GM10847 (cell line): Measurements from ENCODE around the gene CPNE6.

ENCODE experiments used
- POLR2A ChIP-seq: IDR thresholded peaks from 2 replicates; pipeline ENCODE4 v1.6.1; 2011; ENCODE audit not compliant: insufficient read length; ENCODE audit errors: extremely low read depth

CPNE6 gene

DNA sequence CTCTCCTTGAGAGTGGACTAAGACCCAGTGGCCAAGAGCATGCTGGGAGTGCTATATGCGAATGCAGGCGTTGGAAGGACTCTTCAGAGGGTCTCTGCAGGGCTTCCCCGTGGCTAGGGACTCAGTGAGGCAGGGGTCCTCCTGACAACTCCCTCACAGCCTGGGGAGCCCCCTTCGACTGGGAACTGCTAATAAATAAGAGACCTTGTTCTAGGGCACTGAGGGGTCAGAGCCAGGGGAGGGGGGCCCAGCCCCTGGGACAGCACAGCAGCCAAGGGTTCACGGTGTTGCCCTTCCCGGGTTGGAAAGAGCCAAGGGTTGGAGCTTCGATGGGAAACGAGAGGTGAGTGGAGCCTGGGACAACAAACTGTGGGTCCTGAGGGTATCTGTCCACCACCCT lies 6.0 kb upstream of the CPNE6 start:
- no peak for TF ChIP-seq POLR2A

DNA sequence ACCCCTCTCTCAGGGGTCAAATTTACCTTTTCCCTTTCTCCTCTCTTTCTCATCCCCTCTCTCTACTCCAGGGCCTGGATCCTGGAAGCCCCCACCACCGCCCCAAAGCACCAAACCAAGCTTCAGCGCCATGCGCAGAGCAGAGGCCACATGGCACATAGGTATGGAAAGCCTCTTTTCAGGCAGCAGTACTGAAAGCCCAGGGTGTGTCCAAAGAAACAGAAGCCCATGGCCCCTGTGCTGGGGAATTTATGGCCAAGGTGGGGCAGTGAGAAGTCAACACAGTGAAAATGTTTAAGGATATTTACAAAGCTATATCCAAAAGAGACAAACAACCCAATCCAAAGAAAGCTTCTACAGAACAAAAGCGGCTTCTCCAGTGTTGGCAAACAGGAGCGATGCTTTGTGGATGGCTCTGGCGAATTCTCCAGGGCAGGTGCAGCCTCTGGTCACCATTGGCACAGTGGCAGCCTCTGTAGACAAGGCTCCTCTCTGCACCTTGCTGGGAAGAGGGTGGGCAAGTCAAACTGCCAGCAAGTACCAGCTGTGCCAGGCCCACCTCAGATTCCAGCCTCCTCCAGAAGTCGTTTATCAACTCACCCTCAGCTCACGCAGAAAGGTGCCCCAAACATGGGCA lies 4.7 kb upstream of the CPNE6 start:
- TF ChIP-seq POLR2A, result no peak

DNA sequence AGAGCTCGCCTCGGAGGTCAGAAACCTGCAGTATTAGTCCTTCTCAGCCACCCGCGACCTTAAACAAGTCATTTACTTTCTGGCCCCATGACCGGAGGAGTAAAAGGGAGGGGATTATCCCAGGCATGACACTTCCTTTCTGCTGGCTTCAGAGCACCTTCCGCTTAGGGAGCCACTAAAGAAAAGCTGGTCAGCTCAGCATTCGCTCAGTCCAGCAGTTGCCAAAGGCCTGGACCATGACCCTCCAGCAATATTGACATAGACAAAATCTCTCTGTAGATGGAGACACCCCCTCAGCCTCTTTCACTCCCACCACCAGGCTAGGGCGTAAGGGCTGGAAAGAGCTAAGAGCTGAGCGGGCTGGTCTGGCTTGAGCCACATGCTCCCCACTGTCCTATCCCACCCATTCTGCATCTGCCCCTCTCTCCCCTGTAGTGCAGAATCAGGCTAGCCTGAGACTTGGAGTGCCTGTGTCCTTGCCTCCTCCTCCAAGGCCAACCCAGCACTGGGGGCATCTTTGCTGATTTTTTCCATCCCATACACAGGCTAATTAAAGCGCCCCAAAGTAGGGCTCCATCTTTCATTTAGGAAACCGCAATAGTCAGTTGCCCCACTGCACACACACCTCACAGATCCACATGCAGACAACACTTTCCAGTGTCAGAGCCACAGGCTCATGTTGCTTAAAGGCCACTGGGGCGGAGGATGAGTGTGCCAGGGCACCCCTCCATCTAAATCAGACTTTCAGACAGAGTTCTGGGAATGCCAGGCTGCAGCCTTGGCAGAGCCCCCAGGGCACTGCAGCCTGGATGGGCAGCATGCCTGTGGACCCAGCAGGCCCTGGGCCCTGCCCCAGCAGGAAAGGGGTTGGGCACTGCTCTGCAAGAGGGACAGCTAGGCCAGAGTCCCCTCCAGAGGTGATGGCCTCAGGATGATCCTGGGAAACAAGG lies 4.0 kb upstream of the CPNE6 start:
- TF ChIP-seq POLR2A, result no peak

DNA sequence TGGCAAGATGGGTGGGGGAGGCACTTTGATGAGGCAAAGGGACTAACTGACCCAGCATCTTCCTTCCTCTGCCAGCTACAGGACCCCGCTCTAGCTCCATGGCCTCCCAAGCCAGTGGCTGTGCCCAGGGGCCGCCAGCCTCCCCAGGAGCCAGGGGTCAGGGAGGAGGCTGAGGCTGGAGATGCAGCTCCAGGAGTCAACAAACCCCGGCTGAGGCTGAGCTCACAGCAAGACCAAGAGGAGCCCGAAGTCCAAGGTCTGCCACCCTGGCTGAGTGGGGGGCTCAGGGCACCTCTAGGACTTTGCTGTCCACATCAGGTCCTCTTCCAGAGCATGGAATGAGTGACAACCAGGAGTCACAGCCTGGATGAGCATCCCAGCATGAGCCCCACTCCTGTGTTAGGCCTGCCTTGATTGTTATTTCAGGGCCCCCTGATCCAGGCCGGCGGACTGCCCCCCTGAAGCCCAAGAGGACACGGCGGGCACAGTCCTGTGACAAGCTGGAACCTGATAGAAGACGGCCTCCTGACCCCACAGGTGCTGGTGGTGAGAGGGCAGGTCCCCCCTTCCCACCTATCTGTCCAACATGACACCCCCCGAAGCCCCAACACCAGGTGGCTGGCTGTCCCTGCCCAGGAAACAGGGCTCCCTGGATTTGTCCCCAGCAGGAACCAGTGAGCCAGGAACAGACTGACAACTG lies 2.5 kb upstream of the CPNE6 start:
- no peak for TF ChIP-seq POLR2A

DNA sequence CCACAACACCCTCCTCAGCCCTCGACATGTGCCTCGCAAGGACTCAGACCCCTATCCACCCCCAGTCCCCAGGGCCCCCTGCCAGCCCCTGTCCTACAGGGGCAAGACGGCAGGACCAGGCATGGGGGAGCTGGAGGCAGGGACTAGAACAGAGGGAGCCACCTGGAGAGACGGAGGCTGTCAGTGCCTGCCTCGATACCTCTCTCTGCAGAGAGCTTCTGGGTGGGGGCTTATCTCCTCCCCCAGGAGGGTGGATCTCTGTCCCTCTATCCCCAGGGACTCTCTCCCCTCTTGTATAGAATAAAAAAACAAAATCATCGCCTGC lies 2.0 kb upstream of the CPNE6 start:
- TF ChIP-seq POLR2A, result no peak

DNA sequence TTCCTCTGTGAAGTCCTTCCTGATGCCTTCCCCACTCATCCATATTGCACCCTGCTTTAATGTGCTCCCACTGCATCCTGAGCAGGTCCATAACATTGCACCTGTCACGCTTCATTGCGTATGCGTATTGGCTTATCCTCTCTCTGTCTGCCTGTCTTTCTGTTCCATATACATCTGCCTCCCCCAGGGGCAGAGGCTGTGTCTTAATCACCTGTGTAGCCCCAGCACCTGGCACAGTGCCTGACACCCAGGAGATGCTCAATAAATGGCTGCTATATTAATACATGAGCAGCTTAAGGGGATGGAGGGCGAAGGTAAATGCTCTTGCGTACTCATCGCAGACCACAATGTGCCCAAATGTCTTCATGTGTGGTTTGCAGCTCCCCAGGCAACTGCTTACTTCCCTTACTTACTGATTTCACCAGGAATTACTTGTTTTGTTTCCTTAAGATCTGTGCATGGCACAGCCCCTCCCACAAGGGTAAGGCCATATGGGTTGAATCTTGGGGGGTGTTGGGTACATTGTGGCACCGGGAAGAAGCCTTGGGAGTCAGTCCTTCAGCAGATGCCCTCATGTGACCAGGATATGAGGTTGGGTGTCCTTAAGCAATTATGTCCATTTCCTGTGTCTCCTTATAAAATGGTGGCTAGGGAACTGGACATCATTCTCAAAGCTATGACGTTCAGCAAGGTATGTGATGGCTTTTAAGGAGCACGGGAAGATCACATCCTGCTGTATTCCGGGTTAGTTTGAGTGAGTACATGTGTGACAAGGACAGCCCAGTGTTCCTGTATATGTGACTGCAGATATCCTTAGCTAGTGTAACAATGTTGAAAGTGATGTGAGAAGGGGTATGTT lies 848 bp upstream of the CPNE6 start:
- TF ChIP-seq POLR2A, result no peak

DNA sequence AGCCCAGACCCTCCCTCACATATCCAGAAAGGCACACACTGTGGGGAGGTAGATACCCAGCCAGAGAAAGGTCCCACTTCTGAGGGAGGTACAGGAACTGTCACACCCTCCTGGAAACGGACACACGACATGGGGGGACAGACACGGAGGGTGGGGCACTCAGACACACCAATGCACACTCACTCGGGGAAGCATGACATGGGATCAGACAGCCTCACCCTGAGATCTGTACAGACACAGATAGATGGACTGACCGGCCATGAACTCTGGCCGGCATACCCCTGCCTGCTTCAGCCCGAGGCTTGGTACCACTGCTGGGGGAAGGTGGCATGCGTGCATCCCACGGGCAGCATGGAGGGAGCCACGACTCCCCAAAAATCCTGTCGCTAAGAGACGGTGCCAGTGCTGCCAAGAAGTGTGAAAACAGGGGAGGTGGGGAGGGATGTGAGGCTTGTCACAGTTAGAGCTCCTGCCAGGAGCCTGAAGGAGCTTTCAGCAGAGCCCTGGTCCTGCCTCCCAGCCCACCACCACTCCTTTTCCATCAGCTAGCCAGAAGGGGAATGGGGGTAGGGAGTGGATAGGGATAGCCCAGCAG lies 571 bp downstream of the CPNE6 start:
- no peak for TF ChIP-seq POLR2A

DNA sequence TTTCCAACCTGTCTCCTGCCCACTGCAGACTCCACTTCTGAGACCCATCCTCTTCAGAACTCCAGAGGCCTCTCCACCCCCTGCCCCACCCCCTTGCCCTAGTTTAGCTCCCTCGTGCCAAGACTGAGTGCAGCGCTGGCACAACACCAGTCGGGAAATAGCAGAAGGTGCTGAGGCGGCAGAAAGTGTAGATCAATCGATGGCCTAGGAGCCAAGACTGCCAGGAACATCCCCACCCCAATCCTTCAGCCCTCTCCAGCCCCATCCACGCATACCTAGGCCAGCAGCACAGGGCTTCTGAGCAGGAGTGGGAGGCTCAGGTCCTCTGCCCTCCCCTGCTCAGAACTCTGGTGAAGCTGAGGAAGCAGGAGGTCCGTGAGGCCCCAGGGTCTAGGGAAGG lies 1.1 kb downstream of the CPNE6 start:
- TF ChIP-seq POLR2A, result no peak

DNA sequence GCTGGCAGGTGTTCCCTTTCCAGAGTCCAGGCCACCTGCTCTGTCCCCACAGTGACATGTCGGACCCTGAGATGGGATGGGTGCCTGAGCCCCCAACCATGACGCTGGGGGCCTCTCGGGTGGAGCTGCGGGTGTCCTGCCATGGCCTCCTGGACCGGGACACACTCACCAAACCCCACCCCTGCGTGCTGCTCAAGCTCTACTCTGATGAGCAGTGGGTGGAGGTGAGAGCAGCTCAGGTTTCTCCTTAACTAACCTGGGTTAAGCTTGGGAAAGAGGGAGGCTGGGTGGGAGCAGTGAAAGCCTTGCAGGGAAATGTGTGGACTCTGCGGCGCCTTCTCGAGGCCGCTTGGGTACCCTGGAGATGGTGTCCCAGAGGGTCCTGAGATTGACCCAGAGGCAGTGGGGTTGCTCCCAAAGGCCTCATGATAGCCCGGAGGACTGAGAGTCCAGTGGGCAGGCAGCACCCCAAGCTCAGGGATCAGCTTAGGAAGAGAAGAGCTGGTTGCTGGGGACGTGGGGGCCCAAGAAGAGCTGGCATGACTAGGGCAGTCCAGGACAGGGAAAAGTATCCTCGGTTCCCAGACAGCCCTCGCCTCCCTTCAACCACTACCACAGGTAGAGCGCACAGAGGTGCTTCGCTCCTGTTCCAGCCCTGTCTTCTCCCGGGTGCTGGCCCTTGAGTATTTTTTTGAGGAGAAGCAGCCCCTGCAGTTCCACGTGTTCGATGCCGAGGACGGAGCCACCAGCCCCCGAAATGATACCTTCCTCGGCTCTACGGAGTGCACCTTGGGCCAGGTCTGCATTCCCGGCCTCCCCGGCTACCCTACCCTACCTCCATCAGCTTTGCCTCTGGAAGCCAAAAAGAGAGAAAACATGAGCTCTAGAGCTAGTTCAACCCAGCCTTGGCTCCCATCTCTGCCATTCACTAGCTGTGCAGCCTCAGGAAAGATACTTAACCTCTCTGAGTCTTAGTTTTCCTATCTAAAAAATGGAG lies 1.8 kb downstream of the CPNE6 start:
- no peak for TF ChIP-seq POLR2A

DNA sequence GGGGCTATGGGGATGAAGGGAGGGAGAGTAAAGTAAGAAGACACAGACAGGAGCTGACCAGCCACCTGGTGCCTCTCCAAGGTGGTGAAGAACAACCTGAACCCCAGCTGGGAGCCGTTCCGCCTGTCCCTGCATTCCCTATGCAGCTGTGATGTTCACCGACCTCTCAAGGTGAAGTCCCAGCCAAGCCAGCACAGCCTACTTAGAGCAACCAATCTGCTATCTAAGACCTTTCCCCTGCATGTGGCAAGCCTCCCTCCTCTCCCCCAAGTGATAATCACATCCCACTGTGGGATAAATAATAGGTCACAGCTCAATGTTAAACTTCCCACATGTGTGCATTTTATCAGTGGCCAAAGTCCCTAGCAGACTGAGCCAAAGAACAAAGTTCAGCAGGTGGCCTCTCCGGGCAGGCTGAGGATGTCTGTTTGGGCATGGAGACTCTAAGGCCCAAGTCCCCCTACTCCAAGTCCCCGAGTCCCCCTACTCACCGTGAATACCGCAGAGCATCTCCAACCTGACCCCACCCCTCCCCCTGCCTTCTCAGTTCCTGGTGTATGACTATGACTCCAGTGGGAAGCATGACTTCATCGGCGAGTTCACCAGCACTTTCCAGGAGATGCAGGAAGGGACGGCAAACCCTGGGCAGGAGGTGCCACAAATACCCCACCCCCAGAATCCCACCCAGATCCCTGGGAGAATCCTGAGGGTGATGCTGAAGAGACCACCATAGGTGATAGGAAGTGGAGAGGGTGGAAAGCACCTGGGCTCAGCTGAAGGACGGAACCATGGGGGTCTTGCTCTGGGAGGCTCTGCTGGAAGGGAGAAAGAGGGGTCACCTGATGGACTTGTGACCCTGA lies 3.5 kb downstream of the CPNE6 start:
- no peak for TF ChIP-seq POLR2A

DNA sequence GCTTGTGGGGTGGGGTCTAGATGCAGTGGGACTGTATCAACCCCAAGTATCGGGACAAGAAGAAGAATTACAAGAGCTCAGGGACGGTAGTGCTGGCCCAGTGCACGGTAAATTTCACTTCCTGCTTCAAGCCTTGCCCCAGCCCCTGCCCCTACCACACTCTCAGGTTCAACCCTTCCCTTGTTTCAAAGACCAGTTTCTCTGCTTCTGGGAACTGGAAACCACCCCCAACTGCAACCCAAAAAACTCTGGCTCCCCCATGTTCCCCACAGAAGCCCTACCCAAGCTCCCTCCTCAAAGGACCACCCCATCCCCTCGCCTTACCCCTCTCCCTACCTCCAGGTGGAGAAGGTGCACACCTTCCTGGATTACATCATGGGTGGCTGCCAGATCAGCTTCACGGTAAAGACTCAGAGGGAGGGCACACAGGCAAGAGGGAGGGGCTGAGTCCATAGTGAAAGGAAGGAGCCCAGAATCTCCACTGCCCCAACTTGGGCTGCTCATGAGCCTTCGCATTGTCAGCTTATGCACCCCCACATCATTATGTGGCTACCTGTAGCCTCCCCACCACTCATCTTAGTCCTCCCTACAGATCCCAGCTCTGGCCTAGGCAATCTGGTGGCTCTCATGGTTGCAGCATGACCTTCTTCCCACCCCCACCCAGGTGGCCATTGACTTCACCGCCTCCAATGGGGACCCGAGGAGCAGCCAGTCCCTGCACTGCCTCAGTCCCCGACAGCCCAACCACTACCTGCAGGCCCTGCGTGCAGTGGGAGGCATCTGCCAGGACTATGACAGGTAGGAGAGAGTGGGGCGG lies 4.3 kb downstream of the CPNE6 start:
- no peak for TF ChIP-seq POLR2A

DNA sequence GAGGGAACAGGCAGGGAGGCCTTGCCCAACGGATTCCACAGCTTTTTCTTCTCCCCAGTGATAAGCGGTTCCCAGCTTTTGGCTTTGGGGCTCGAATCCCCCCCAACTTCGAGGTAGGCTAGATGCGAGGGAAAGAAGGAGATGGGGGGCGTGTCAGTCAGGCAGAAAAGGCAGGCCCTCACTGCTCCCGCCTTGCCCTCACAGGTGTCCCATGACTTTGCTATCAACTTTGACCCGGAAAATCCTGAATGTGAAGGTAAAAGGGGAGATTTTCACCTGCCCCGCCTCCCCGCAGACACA lies 4.9 kb downstream of the CPNE6 start:
- no peak for TF ChIP-seq POLR2A

DNA sequence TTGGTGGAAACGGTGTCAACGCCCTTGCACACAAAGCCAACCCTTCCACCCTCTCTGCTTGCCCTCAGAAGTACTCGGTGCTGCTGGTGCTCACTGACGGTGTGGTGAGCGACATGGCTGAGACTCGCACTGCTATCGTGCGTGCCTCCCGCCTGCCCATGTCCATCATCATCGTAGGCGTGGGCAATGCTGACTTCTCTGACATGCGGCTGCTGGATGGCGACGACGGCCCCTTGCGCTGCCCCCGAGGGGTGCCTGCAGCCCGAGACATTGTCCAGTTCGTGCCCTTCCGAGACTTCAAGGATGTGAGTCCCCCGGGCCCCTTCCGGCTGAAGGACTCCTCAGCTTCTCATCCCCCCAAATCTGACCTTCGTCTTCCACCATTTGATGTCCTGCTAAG lies 5.7 kb downstream of the CPNE6 start:
- TF ChIP-seq POLR2A, result no peak
